NCI-H510A (cell line): Measurements from ENCODE around the gene ARHGDIA.
"Not testable (repeated sequence)": the region's sequence is repeated elsewhere in the genome, so short reads cannot be mapped to it uniquely, and the experiment has no call there.

Experiments used
- DNase-seq: peaks from one replicate; lab custom pipeline; 2025; lab: John Stamatoyannopoulos, UW

ARHGDIA gene

DNA sequence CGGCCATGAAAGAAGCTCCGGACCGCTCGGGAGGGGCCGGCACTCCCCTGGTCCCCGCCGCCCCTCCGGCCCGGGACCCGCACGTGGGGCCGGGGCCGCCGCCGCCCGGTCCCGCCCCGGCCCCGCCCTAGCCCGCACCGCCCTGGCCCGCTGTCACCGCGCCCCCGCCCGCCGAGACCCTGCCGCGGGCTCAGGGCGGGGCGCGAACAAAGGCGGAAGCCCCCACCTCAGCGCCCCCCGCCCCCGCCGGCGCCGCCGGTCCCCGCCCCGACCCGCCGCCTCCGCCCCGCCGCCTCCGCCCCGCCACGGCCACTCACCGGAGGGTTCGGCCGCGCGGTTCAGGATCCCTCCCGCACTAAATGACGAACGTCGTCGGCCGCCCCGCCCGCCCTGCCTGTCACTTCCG, at the start of gene ARHGDIA:
Gene ARHGDIA (minus strand): TSS at position 357 of the 406 bp plus-strand sequence. CDS start 1,407 bp downstream, outside the sequence.
- peak; percentile 86 for DNase-seq

DNA sequence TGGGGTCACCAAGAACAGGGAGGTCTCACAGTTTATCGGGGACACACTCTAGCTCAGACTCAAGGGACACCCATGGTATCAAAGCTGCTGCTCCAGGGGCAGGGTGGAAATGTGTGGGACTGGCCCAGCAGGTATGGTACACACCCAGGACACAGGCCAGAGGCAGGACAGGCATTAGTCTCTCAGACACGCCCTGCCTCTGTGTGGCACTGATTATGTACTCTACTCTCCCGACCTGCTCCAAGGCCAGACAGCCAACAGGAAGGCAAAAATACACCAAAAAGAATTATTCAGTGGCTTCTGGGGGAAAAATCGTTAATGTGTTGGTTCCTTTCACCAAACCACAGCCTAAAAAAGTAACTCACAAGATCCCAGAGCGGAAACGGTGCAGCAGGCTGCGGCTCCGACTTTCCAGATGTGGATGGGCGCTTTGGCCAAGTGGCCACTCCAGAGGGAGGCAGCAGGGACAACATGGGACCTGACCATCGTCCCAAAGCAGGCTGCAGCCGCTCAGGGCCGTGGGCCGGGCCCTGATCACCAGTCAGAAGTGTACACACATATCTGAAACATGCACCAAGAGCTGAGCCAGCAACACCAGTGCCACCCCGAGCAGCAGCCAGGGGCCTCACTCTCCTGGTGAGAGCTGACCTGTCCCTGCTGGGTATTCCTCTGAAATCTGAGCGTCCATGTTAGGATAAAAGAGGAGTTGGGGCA, 47.9 kb upstream of the ARHGDIA start:
- DNase-seq, result no peak

- DNase-seq, result not testable (repeated sequence)
These were observed 47.2 kb upstream of the ARHGDIA start for GRCh38 chr17:81918333-81918669.

GRCh38 chr17:81917565-81918332, 46.6 kb upstream of the ARHGDIA start, which contains the start of gene SIRT7:
Gene SIRT7, minus strand, starts transcription at chr17:81918176. Its CDS starts 45 bp downstream, at chr17:81918131.
- peak; percentile 72 for DNase-seq

DNA sequence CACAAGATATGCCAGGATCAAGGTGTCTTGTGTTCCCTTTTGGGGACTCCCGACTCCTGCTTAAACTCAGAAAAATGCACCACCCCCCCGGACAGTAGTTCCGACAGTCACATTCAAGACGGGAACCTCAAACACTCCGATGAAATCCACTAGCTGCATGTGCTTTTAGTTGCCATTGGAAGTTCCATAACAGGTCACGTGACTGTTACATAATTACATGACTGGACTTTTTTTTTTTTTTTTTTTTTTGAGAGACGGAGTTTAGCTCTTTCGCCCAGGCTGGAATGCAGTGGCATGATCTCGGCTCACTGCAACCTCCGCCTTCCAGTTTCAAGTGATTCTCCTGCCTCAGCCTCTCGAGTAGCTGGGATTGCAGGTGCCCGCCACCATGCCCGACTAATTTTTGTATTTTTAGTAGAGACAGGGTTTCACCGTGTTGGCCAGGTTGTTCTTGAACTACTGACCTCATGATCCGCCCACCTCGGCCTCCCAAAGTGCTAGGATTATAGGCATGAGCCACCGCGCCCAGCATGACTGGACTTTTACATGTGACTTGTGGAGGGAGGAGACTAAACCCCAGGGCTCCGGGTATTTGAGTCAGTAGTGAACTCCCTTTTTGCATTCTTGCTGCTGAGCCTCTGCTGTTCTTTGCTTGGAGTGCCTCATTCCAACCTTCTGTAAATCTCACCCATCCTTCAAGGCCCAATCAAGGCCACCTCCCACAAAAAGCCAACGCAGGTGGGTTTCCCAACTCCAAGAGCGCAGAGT, 45.3 kb upstream of the ARHGDIA start:
- no peak for DNase-seq

- no peak for DNase-seq
These were observed 44.2 kb upstream of the ARHGDIA start for GRCh38 chr17:81915331-81915730.

DNA sequence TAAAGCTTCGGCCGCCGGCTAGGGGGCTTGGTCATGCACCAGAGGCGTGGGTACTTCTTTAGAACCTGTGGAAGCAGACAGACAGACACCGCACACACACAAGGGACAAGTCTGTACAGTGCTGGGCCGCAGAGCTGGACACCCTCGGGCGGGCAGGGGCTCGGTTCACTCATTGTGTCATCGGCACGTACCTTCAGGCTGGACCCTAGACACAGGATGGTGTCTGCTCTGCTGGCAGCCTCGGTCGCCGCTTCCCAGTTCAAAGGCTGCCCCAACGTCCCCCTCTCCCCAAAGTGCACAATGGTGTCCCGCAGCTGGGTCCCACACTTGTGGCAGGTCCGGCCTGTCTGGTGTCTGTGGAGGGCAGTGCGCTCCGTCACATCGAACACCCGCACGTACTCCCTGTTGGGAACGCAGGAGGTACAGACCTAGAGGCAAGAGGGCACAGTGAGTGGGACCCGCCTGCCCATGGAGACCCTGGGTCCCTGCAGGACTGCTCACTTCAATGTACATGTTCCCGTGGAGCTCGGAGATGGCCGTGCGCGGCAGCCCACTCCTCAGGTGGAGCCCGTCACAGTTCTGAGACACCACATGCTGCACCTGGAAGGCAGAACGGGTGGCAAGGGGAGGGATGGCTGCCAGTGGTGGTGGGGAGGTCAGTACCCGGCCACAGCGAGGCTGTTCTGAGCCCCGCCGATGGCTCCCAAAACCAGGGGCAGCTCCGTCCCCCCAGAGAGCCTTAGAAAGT, 43.1 kb upstream of the ARHGDIA start:
- no peak for DNase-seq

GRCh38 chr17:81913394-81914102, 42.4 kb upstream of the ARHGDIA start:
- DNase-seq, result no peak

DNA sequence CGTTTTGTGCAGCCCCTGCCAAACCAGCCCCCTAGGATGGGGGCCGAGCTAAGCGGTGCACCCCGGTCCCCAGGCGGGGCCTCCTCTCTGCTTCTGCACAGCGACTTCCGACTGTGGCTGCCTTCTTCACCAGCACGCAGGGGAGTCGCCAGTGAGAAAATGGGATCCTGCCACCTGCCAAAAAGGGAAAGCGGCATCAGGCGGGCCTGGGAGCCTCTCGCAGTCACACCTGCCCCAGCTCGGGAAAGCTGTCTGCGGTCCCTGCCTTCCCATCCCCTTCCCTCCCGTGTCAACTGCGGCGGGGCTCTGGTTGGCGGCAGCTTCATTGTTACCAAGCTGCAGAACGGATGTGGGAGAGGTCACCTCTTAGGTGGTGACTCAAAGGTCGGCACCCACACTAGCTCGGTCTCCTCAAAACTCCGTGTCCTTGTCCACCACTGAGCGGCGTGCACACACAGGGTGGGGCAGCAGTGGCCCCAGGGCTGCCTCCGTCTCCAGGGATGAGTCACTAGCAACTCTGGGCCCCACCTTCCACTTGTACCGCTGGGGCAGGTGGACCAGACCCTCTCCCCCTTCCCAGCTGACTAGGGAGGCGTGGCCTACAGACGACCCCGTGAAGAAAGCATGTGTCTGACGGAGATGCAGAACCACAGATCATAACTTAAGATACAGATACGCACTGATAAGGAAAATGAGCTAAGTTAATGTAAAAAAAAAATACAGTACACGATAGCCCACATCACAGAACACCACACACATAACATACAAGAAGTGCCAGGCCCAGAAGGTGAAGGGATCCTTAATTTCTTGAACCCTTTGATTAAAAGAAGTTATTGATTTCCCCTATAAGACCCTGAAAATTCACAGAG, 41.5 kb upstream of the ARHGDIA start:
- DNase-seq, result no peak

DNA sequence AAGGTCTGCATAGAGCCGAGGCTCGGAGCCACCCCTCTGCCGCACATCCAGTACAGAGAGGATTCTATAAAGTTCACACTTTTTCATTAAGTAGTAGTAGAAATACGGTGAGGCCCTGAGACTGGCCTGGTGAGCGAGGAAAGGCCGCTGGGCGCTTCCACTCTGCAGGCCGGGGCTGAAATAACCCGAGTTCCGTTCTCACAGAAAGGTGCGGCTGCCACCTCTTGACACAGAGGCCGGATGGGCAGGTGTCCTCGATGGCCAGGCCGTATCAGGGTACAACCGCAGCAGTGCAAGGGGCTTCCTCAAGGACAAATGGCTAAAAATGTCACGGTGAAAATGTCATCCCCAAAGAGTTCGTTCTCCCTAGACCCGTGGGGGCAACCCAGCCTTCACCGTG, 40.8 kb upstream of the ARHGDIA start:
- no peak for DNase-seq

DNA sequence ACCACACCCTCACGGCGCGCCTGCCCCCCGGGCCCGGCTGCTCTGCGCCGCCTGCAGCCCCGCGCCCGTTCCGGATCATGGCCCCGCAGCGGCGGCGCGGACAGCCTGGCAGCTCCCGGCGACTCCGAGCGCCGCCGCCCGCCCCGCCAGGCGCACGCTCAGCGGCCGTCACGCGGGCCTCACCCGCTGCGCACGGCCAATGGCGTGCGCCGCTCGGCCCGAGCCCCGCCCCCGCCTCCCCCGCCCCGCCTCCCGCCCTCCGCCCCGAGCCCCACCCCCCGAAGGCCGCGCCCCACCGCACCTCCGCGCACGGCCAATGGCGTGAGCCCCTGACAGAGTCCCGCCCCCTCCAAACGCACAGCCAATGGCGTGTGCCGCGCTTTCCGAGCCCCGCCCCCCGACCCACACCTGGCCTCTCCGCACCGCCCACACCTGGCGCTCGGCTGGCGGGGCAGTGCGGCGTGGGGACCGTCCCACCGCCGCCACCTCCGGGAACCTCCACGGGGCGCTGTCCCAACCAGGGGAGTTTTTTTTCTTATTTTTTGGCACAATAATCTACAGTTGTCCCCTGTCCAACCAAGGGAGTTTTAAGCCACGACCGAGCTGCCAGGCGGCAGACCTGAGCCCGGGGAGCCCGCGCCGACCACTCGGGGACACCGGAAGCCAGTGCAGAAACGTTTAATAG, 40.3 kb upstream of the ARHGDIA start, which contains the start of gene PCYT2:
Gene PCYT2 (minus strand): TSS at position 123 of the 685 bp plus-strand sequence. CDS start 44 bp downstream, at position 79.
- peak; percentile 91 for DNase-seq

GRCh38 chr17:81910840-81911276, 39.7 kb upstream of the ARHGDIA start:
- no peak for DNase-seq

DNA sequence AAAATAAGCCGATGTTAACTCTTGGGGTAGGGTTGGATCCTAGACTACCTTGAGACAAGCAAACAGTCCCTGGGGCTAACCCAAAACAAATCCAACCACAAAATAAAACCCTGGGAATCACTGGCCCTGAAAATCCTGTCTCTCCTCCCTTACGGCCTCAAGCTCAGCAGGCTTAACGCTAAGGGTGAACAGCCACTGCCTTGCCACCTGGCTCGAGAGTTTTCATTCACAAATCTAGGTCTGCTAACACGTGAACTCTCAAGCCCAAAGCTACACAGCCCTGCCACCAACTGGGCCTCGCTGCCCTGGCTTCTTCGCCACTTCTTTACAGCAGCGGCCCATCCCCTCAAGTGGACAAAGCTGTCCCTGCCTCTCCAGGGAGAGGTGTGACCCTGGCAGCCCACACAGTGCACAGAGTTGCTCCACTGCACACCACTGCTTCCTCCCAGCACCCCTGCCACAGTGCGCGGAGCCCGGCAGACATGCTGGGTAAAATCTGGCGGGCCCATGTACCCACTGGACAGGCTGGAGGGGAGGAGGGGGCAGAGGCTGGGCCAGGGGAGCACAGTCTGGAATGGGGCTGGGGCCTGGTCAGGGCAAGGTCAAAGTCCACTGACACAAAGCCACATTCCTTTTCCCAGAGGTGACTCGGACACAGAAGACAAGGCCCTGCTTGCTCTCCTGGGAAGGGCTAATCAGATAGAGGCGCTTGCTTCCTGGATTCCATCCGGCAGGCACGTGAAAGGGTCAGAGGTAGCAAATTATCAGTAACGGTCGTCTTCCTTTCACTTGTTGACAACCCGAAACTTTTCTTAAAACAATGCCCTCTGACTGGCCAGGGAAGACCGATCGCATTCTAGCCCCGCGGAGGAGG, 39.1 kb upstream of the ARHGDIA start:
- DNase-seq, result no peak

DNA sequence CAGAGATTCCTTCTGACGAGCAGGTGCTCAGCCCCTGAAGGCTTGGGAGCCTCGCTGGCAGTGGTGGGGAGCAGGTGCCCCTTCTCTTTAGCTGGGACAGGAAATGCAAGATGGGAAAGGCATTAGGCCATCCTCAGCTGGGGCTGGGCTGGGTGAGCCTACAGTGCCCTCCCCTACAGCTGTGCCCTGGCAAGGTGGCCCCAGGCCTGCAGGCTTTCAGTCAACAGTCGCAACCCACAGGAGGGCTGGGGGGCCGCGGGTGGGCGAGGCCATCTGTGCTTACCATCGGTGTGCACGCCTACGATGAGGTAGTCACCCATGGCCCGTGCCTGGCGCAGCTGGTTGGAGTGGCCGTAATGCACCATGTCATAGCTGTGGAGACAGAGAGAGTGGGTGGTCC, 38.1 kb upstream of the ARHGDIA start:
- DNase-seq, result no peak

- no peak for DNase-seq
These were observed 37.7 kb upstream of the ARHGDIA start for GRCh38 chr17:81908793-81909192.

DNA sequence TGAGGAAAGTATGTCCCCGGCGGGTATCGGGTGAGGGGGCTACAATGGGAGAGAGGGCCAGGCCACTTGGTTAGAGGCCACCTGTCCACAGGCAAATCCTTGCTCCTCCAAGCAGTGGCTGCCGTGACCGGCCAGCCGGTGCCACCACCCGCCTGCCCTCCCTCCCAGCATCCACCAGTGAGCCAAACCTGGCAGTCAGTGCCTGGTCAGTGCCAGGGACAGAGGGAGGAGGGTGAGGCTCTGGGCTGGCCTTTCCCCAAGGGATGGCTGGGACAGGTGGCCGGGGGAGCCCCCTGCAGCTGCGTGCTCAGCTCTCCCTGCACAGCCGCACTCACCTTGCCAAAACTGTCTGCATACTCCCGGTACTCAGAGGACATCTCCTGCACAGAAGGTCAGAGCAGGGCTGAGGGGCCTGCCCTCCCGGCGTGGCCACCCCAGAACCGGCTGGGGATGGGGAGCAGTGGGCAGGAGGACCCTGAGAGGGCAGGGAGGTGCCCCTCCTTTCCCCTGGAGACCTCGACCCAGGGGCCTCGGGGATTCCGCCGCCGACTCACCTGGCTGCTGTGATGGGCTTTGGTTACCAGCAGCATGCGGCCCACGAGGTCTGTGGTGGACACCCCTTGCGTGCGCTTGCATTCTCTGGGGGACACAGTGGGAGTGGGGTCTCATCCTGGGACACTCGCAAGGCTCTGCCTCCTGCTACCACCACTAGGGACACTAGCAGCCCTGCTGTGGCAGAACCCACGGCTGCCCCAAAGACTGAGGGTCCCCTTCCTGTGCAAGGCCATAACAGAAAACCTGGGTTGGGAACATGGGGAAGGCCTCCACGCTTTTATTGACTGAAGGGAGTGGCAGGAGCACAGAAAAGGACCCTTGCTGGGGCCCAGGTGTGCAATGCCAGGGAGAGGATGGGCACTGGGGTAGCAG, 36.3 kb upstream of the ARHGDIA start:
- DNase-seq, result no peak

- DNase-seq, result no peak
These were observed 35.5 kb upstream of the ARHGDIA start for GRCh38 chr17:81906476-81907218.
